Measurements from ENCODE around the gene TMEM132C. TPM values are rescaled to one million over a fixed set of nuclear protein-coding genes. Genes with fewer than 3 reads are reported as not detected.

Gene TMEM132C
- total and polyA plus RNA-seq, 2 of the 8 experiments (the other 6 are each of a cell fraction or from before 2014, with no cell fraction given), result 0.23 to 0.76 TPM

DNA sequence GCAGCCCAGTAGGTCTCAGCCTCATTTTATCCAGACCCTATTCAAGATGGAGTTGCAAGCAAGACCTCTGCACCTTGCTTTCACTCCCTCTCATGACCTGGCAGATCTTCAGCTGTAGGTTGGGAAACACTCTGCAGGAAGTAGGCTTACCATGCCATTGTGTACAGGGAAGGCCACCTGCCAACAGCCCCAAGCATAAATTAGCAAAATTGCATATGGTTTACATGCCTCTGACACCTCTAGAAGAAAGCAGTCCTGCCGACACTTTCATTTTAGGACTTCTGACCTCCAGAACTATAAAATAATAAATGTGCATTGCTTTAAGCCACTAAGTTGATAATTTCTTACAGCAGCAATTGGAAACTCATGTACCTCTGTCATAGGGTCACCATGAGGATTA lies 459.9 kb downstream of the TMEM132C start:
- no peak overlapping the region for H3K56ac ChIP-seq (replicated peaks; ENCODE audit: insufficient read length, low read depth, low read length)
- H4K20me1 ChIP-seq (replicated peaks in 1 of 2; ENCODE audit: control insufficient read depth in 1 of 2, insufficient read depth in 2 of 2, low read length in 2 of 2), result no peaks in the 10 kb centered on the region
- no peak overlapping the region for H3K4ac ChIP-seq (replicated peaks; ENCODE audit: insufficient read length, low read depth, low read length)
- H3K27me3 ChIP-seq (replicated peaks in 1 of 4; ENCODE audit: control insufficient read depth in 3 of 4, extremely low read depth in 1 of 4, insufficient read depth in 3 of 4, low read length in 3 of 4), result no peaks in the 10 kb centered on the region
- WGBS, 2 experiments (ENCODE audit: extremely low coverage in 1 of 2, insufficient coverage in 1 of 2, insufficient read length in 1 of 2, insufficient replicate concordance in 2 of 2, low coverage in 1 of 2, low lambda C conversion rate in 2 of 2, missing lambda C conversion rate in 1 of 2), result 82% methylated on average over 1 of the region's 1 CpG; no CpG with 5 or more reads in 1 of the 2 experiments
- peak overlapping the region; percentile 29 for H4K91ac ChIP-seq (replicated peaks; ENCODE audit: insufficient read length, low read length)
- H3K18ac ChIP-seq (ENCODE audit: extremely low read depth, low read length), result no peak overlapping the region
- H3K9me3 ChIP-seq (ENCODE audit: insufficient read depth in 2 of 2, low read depth in 1 of 2, low read length in 1 of 2), result no peaks in the 10 kb centered on the region
- H3K4me1 ChIP-seq (replicated peaks in 1 of 4; ENCODE audit: control insufficient read depth in 3 of 4, insufficient read depth in 4 of 4, low read length in 3 of 4), result peaks cover 6 to 22% (median 13%) of the 10 kb centered on the region in 4 experiments; a peak in 6 of 7 replicates
- no peak overlapping the region for H2BK12ac ChIP-seq (ENCODE audit: low read depth, low read length)
- no peak overlapping the region for H2AK5ac ChIP-seq (ENCODE audit: low read depth, low read length)
- no peak overlapping the region for H3K4me2 ChIP-seq (ENCODE audit: insufficient read depth in 1 of 2, low read depth in 2 of 2, low read length in 2 of 2)
- no peak overlapping the region for H3K23ac ChIP-seq (ENCODE audit: insufficient read length)
- no peak overlapping the region for H4K5ac ChIP-seq (ENCODE audit: insufficient read length, low read depth, low read length)
- FAIRE-seq, result no peak
- no peak overlapping the region for H2AFZ ChIP-seq (ENCODE audit: low read length)
- no peak overlapping the region for H3K9ac ChIP-seq (replicated peaks in 1 of 4; ENCODE audit: extremely low read depth in 1 of 4, low read depth in 3 of 4, low read length in 3 of 4)
- no peak overlapping the region for H4K8ac ChIP-seq (ENCODE audit: extremely low read depth, insufficient read depth, low read length)
- no peak overlapping the region for H3K27ac ChIP-seq (ENCODE audit: low read depth, low read length)
- no peaks in the 10 kb centered on the region for H3K23me2 ChIP-seq (ENCODE audit: low read depth, low read length)
- ChIA-PET POLR2A (ENCODE audit: partially characterized antibody) (interaction anchor here (1.3 kb wide), 1 partner anchor 15 kb away, joined by 3 read pairs; no protein-coding TSS in a partner anchor), CTCF (ENCODE audit: partially characterized antibody) (interaction anchor here (1.0 to 1.8 kb wide), 3 partner anchors 8 to 15 kb away, joined by 3 to 5 read pairs (median 4); no protein-coding TSS in a partner anchor)
- no peak overlapping the region for H2BK15ac ChIP-seq (ENCODE audit: low read length)
- peak overlapping the region; percentile 17; the same call in 1 of the 2 replicates for H2BK20ac ChIP-seq (ENCODE audit: low read length)
- no peaks in the 10 kb centered on the region for H3K36me3 ChIP-seq (ENCODE audit: control insufficient read depth in 2 of 4, insufficient read depth in 4 of 4, low read length in 3 of 4)
- no peak overlapping the region for H3K4me3 ChIP-seq (ENCODE audit: extremely low read depth in 1 of 4, insufficient read depth in 2 of 4, low read depth in 3 of 4, low read length in 4 of 4)
- DNase-seq (ENCODE audit: low read depth in 1 of 2, low spot score in 2 of 2), result no peak
- no peaks in the 10 kb centered on the region for H3K79me2 ChIP-seq (ENCODE audit: control insufficient read depth in 1 of 2, insufficient read depth in 2 of 2, low read length in 2 of 2)
- no peak overlapping the region for H2BK5ac ChIP-seq (ENCODE audit: low read depth, low read length)
- no peak overlapping the region for H2BK120ac ChIP-seq (replicated peaks; ENCODE audit: low read depth, low read length)
- H3K14ac ChIP-seq (ENCODE audit: insufficient read length), result no peak overlapping the region
- H3K79me1 ChIP-seq (ENCODE audit: low read depth, low read length), result no peaks in the 10 kb centered on the region
- TF ChIP-seq, protein P1, sequence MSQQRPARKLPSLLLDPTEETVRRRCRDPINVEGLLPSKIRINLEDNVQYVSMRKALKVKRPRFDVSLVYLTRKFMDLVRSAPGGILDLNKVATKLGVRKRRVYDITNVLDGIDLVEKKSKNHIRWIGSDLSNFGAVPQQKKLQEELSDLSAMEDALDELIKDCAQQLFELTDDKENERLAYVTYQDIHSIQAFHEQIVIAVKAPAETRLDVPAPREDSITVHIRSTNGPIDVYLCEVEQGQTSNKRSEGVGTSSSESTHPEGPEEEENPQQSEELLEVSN (IDR thresholded peaks at IDR 0.05), result no peak
- TF ChIP-seq PHF8 (conservative IDR thresholded peaks at IDR 0.05; ENCODE audit: low read depth, low read length), result no peak
- TF ChIP-seq TAF7 (optimal IDR thresholded peaks at IDR 0.05; ENCODE audit: borderline replicate concordance, low read depth, low read length), result no peak
